ENCODE measurements around the gene CCDC88B.
"Not testable (repeated sequence)": the region's sequence is repeated elsewhere in the genome, so short reads cannot be mapped to it uniquely, and the experiment has no call there.

The CCDC88B gene

GRCh38 chr11:64321533-64321932 is 18.5 kb upstream of the CCDC88B start:
- TF ChIP-seq, protein P1, sequence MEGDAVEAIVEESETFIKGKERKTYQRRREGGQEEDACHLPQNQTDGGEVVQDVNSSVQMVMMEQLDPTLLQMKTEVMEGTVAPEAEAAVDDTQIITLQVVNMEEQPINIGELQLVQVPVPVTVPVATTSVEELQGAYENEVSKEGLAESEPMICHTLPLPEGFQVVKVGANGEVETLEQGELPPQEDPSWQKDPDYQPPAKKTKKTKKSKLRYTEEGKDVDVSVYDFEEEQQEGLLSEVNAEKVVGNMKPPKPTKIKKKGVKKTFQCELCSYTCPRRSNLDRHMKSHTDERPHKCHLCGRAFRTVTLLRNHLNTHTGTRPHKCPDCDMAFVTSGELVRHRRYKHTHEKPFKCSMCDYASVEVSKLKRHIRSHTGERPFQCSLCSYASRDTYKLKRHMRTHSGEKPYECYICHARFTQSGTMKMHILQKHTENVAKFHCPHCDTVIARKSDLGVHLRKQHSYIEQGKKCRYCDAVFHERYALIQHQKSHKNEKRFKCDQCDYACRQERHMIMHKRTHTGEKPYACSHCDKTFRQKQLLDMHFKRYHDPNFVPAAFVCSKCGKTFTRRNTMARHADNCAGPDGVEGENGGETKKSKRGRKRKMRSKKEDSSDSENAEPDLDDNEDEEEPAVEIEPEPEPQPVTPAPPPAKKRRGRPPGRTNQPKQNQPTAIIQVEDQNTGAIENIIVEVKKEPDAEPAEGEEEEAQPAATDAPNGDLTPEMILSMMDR (IDR thresholded peaks at IDR 0.05; ENCODE audit: extremely low read depth, missing control alignments): no peak
- DNase-seq (ENCODE audit: low spot score): no peak

GRCh38 chr11:64322925-64323260 is 17.1 kb upstream of the CCDC88B start:
- no peak for DNase-seq (ENCODE audit: low spot score)
- TF ChIP-seq, protein P1 (IDR thresholded peaks at IDR 0.05; ENCODE audit: extremely low read depth, missing control alignments): no peak

- DNase-seq (ENCODE audit: low spot score): no peak
Observed at GRCh38 chr11:64323373-64323772, 16.6 kb upstream of the CCDC88B start.

DNA sequence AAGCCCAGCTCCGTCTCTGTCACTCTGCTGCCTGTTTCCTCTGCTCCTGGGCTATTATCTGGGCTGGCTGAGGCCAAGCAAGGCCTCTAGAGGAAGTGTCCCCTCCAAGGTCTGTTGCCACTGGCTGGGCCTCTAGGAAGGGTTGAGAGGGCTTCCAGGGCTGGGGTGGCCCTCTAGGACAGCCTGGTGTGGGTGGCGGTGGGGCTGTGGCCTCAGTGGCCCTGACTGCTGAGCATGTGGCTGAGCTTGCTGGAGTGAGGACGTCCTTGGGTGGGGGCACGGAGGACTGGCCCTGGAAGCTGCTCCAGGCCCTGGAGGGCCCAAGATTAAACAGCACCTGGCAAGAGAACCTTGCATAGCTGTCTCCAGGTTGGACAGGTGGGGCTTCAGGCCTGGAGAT is 16.0 kb upstream of the CCDC88B start:
- DNase-seq (ENCODE audit: low spot score): not testable (repeated sequence)

More at GRCh38 chr11:64323373-64323772, 16.6 kb upstream of the CCDC88B start:
- TF ChIP-seq, protein P1 (IDR thresholded peaks at IDR 0.05; ENCODE audit: extremely low read depth, missing control alignments): no peak

GRCh38 chr11:64324692-64325469 is 15.1 kb upstream of the CCDC88B start:
- TF ChIP-seq, protein P1 (IDR thresholded peaks at IDR 0.05; ENCODE audit: extremely low read depth, missing control alignments): no peak
- DNase-seq (ENCODE audit: low spot score): no peak

DNA sequence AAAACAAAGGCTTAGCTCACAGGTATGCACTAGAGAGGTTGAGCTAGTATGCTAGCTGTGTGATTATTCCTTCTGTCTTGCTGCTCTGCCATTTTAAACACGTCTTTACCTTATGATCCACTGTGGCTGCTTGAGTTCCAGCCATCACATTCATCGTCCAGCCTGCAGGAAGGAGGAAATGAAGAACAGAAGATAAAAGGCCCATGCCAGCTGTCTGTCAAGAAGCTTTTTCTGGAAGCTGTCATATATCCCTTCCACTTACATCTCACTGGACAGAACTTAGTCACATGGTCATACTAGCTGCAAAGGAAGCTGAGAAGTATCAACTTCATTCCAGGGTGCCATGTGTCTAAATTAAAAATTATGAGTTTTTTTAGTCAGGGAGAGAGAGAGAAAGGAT is 12.6 kb upstream of the CCDC88B start:
- TF ChIP-seq, protein P1 (IDR thresholded peaks at IDR 0.05; ENCODE audit: extremely low read depth, missing control alignments): no peak
- DNase-seq (ENCODE audit: low spot score): no peak

- no peak for DNase-seq (ENCODE audit: low spot score)
- TF ChIP-seq, protein P1 (IDR thresholded peaks at IDR 0.05; ENCODE audit: extremely low read depth, missing control alignments): no peak
Observed at GRCh38 chr11:64327993-64328392, 12.0 kb upstream of the CCDC88B start.

- DNase-seq (ENCODE audit: low spot score): no peak
- TF ChIP-seq, protein P1 (IDR thresholded peaks at IDR 0.05; ENCODE audit: extremely low read depth, missing control alignments): no peak
Observed at GRCh38 chr11:64330888-64331287, 9.1 kb upstream of the CCDC88B start.

Measured in GM20000 (cell line).